GM12872 (cell line): ENCODE measurements around the gene FLACC1.

ENCODE experiments used
- TF ChIP-seq, protein P1 (sequence below): IDR thresholded peaks from 3 replicates; pipeline ENCODE4 v1.5.1; 2011; ENCODE audit warnings: low read depth, mild to moderate bottlenecking, low read length, moderate library complexity; ENCODE audit not compliant: insufficient read depth

FLACC1 gene

DNA sequence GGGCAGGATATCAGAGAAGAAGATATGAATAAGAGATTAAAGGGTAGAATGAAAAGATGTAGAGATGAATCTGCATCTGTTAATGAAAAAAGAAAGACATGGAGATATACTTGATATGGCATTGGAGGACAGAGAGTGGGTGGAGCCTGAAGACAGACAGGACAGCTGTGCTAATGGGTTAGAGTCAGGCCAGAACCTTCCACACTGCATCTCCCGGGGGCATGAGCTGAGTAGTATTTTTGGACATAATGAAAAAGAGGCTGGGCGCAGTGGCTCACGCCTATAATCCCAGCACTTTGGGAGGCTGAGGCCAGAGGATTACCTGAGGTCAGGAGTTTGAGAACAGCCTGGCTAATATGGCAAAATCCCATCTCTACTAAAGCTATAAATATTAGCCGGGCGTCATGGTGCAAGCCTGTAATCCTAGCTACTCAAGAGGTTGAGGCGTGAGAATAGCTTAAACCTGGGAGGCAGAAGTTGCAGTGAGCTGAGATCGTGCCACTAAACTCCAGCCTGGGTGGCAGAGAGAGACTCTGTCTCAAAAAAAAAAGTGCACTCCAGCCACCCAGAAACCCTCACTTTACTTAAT is 11.4 kb downstream of the FLACC1 start:
- TF ChIP-seq, protein P1, sequence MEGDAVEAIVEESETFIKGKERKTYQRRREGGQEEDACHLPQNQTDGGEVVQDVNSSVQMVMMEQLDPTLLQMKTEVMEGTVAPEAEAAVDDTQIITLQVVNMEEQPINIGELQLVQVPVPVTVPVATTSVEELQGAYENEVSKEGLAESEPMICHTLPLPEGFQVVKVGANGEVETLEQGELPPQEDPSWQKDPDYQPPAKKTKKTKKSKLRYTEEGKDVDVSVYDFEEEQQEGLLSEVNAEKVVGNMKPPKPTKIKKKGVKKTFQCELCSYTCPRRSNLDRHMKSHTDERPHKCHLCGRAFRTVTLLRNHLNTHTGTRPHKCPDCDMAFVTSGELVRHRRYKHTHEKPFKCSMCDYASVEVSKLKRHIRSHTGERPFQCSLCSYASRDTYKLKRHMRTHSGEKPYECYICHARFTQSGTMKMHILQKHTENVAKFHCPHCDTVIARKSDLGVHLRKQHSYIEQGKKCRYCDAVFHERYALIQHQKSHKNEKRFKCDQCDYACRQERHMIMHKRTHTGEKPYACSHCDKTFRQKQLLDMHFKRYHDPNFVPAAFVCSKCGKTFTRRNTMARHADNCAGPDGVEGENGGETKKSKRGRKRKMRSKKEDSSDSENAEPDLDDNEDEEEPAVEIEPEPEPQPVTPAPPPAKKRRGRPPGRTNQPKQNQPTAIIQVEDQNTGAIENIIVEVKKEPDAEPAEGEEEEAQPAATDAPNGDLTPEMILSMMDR: no peak

DNA sequence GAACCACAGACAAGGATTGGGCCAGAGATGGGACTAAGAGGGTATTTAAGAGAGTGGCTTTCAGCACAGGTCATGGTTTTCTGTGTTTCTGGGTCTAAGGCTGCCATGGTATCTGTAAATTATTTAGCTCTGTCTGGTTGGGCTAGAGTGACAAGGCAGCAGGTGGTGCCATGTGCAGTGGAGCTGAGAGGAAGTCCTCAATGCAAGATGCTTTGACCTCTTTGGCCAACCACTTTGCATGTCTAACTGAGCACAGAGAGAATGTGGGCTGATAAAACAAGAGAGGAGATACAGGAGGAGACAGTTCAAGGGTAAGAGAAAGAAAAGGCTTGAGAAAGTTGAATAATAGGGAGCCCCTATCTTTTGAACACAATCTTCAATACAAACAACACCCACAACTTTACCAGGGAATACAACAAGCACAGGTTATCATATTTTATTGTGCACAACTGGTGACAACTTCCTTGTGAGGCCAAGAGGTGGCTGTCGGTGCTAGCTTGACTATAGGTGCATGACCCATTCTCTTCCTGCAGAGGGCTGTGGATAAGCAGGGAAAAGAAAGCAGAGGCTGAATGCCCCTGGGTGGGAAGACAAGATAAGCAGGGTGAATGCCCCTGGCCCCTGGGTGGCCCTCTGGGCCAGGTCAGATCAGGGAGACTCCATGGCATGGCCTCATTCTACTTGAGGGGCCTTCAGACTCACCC is 12.3 kb downstream of the FLACC1 start:
- TF ChIP-seq, protein P1: peak; percentile 43; the same call in 2 of the 3 replicates

- TF ChIP-seq, protein P1: no peak
These were observed 13.6 kb downstream of the FLACC1 start for GRCh38 chr2:201343559-201343958.

GRCh38 chr2:201342923-201343322 is 14.2 kb downstream of the FLACC1 start:
- TF ChIP-seq, protein P1: no peak

- TF ChIP-seq, protein P1: no peak
These were observed 27.7 kb downstream of the FLACC1 start for GRCh38 chr2:201329409-201329808.

DNA sequence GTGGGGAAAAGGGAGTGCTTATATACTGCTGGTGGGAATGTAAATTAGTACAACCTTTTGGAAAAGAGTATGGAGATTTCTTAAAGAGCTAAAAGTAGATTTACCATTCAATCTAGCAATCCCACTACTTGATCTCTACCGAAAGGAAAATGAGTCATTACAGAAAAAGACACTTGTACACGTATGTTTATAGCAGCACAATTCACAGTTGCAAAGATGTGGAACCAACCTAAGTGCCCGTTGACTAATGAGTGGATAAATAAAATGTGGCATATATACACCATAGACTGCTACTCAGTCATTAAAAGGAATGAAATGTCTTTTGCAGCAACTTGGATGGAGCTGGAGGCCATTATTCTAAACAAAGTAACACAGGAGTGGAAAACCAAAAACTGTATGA is 29.5 kb downstream of the FLACC1 start:
- TF ChIP-seq, protein P1: no peak

GRCh38 chr2:201322772-201323171 is 34.4 kb downstream of the FLACC1 start:
- TF ChIP-seq, protein P1: no peak
